Activated effector memory CD4-positive, alpha-beta T cell treated with Interleukin-2 at 50 U/mL for 16 hours (primary cell): ENCODE results near the gene MARCHF3.
A peak's percentile ranks its signal among the peaks of the same experiment; 100 is the strongest.
"Not testable (repeated sequence)": the region's sequence is repeated elsewhere in the genome, so short reads cannot be mapped to it uniquely, and the experiment has no call there.

Experiments used
- DNase-seq: peaks from one replicate; pipeline ENCODE4 v3.0.0-alpha.2; 2020

Gene MARCHF3

GRCh38 chr5:126868338-126869004 is 161.9 kb downstream of the MARCHF3 start:
- DNase-seq, result no peak

GRCh38 chr5:126866851-126867636 is 163.3 kb downstream of the MARCHF3 start:
- DNase-seq, result no peak

- no peak for DNase-seq
Measured at GRCh38 chr5:126865299-126865698, 165.1 kb downstream of the MARCHF3 start.

- DNase-seq, result no peak
Measured at GRCh38 chr5:126864042-126864688, 166.2 kb downstream of the MARCHF3 start.

GRCh38 chr5:126863402-126863801 is 167.0 kb downstream of the MARCHF3 start:
- DNase-seq, result no peak

GRCh38 chr5:126858441-126858840 is 171.9 kb downstream of the MARCHF3 start:
- no peak for DNase-seq

GRCh38 chr5:126857472-126858410 is 172.6 kb downstream of the MARCHF3 start:
- no peak for DNase-seq

GRCh38 chr5:126855266-126855665 is 175.1 kb downstream of the MARCHF3 start:
- DNase-seq, result no peak

- no peak for DNase-seq
Measured at GRCh38 chr5:126854526-126855110, 175.7 kb downstream of the MARCHF3 start.

GRCh38 chr5:126853541-126854307 is 176.6 kb downstream of the MARCHF3 start:
- not testable (repeated sequence) for DNase-seq

- no peak for DNase-seq
Measured at GRCh38 chr5:126852841-126853271, 177.5 kb downstream of the MARCHF3 start.

- DNase-seq, result no peak
Measured at GRCh38 chr5:126852091-126852571, 178.2 kb downstream of the MARCHF3 start.

- DNase-seq, result no peak
Measured at GRCh38 chr5:126851501-126852011, 178.8 kb downstream of the MARCHF3 start.

GRCh38 chr5:126849101-126849678 is 181.2 kb downstream of the MARCHF3 start:
- DNase-seq, result no peak

- no peak for DNase-seq
Measured at GRCh38 chr5:126848253-126848652, 182.1 kb downstream of the MARCHF3 start.

- no peak for DNase-seq
Measured at GRCh38 chr5:126847826-126848251, 182.5 kb downstream of the MARCHF3 start.

- no peak for DNase-seq
Measured at GRCh38 chr5:126847456-126847820, 182.9 kb downstream of the MARCHF3 start.

GRCh38 chr5:126846744-126847455 is 183.5 kb downstream of the MARCHF3 start:
- no peak for DNase-seq

GRCh38 chr5:126846344-126846743 is 184.0 kb downstream of the MARCHF3 start:
- no peak for DNase-seq

GRCh38 chr5:126845470-126846070 is 184.8 kb downstream of the MARCHF3 start:
- DNase-seq, result peak; percentile 63
